AG09309 (cell line): ENCODE results near the gene CYB5D1.

Source experiments
- DNase-seq: peaks from one replicate; pipeline ENCODE4 v3.0.0-alpha.2; 2010; ENCODE audit warnings: low read depth
- H3K4me3 ChIP-seq: 2 replicates; pipeline ENCODE4 v1.5.1; 2011; ENCODE audit warnings: mild to moderate bottlenecking, low read depth, low read length, moderate library complexity; ENCODE audit not compliant: control insufficient read depth
- TF ChIP-seq, protein P1 (sequence below): IDR thresholded peaks from 2 replicates; pipeline ENCODE4 v1.5.1; 2011; ENCODE audit warnings: mild to moderate bottlenecking, low read depth, low read length, inconsistent platforms; ENCODE audit not compliant: insufficient read depth, control insufficient read depth; ENCODE audit errors: missing control alignments

CYB5D1 gene

DNA sequence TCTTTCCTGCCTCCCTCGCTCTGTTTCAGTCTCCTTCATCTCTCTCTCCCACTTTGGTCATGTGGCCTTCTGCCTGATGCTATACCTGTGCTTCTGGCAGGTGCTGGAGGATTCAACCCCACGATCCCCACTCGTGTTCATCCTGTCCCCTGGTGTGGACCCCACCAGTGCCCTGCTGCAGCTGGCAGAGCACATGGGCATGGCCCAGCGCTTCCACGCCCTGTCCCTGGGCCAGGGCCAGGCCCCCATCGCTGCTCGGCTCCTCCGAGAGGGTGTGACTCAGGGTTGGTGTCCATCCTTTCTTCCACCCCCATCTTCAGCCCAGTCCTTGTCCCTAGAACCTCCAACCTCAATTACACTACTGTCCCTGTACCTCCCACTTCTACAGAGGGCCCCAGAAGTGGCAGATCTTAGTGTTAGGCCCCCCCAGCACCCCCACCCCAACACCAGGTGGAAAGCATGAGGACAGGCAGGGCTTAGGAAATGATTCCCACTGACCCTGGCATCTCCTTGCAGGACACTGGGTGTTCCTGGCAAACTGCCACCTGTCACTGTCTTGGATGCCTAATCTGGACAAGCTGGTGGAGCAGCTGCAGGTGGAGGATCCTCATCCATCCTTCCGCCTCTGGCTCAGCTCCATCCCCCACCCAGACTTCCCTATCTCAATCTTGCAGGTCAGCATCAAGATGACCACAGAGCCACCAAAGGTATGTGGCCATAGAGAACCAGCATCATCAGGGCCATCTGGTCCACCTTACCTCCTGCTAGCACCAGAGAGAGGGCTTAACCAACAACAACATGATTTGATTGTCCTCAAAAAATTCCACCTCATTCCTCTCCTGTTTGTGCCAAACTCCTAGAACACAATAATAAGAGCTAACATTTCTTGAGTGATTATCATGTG is 33.5 kb upstream of the CYB5D1 start:
- DNase-seq: no peak
- TF ChIP-seq, protein P1, sequence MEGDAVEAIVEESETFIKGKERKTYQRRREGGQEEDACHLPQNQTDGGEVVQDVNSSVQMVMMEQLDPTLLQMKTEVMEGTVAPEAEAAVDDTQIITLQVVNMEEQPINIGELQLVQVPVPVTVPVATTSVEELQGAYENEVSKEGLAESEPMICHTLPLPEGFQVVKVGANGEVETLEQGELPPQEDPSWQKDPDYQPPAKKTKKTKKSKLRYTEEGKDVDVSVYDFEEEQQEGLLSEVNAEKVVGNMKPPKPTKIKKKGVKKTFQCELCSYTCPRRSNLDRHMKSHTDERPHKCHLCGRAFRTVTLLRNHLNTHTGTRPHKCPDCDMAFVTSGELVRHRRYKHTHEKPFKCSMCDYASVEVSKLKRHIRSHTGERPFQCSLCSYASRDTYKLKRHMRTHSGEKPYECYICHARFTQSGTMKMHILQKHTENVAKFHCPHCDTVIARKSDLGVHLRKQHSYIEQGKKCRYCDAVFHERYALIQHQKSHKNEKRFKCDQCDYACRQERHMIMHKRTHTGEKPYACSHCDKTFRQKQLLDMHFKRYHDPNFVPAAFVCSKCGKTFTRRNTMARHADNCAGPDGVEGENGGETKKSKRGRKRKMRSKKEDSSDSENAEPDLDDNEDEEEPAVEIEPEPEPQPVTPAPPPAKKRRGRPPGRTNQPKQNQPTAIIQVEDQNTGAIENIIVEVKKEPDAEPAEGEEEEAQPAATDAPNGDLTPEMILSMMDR: no peak
- H3K4me3 ChIP-seq: no peak overlapping the region

DNA sequence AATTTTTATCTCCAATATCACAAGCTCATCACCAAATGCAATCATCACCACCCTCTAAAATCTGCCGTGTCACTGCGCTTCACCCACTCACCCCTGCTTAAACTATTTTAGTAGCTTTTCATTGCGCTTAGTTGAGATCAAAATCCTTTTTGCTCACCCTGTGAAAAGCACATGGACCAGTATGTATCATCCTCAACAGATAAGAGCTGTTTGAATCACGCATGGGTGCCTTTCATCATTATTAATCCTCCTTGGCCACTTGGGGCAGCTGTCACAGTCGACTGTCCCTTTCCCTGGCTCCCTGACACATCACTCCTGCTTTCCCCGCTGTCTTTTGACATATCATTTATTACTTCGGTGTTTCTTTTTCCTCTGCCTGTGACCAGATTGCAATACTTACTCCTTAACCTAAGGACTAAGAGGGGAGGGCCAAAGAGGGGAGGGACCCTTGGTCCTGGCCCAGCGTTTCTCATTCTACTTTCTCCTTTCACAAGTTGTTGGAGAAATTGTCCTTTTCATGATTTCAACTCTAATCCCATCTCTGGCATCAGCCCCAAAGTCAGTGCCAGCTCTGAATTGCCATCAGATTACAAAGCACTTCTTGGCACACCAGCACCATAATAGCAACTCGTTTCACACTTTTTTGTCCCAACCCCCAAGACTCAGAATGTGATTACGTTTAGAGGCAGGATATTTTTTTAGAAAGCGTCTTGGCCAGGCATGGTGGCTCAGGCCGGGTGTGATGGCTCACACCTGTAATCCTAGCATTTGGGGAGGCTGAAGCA is 32.4 kb upstream of the CYB5D1 start:
- DNase-seq: no peak
- H3K4me3 ChIP-seq: no peak overlapping the region
- TF ChIP-seq, protein P1: peak; percentile 14

DNA sequence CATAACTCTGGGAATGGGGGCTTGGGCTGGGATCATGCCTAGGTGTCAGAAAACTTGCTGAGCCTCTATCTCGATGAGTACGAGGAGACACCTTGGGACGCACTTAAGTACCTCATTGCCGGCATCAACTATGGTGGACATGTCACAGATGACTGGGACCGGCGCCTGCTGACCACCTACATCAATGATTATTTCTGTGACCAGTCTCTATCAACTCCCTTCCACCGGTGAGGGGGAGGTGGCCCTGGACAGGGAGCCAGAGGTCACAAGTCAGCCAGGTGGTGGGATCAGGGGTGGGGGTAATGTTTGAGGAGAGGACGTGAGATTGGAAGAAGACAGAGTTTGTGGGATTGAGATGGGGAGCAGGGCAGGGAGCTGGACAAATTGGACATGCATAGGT is 27.2 kb upstream of the CYB5D1 start:
- no peak for DNase-seq
- TF ChIP-seq, protein P1: no peak
- H3K4me3 ChIP-seq: no peak overlapping the region

DNA sequence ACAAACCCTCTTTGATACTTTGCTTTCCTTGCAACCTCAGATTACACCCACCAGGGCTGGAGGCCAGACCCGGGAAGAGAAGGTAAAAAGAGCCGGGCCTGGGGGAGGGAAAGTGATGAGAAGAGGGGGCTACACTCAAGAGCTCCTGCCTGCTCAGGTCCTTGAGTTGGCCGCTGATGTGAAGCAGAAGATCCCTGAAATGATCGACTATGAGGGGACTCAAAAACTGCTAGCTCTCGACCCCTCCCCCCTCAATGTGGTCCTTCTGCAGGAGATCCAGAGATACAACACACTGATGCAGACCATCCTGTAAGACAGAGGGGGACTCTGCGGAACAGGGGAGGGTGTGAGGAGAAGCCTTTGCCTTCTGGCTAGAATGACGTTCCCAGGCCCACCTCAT is 26.6 kb upstream of the CYB5D1 start:
- TF ChIP-seq, protein P1: no peak
- no peak overlapping the region for H3K4me3 ChIP-seq

DNA sequence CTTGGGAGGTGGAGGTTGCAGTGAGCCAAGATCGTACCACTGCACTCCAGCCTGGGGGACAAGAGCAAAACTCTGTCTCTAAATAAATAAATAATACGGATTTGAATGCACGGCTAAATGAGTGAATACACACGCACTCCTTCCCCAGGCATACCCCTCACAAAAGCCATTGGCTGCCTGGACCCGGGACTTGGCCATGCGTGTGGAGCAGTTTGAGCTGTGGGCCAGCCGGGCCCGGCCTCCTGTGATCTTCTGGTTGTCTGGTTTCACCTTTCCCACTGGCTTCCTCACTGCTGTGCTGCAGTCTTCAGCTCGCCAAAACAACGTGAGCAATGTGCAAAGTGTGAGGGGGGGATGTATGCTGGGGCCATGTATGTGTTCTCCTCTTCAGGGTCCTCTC is 25.4 kb upstream of the CYB5D1 start:
- no peak for DNase-seq
- TF ChIP-seq, protein P1: no peak
- H3K4me3 ChIP-seq: no peak overlapping the region

More for the DNA sequence above, 26.6 kb upstream of the CYB5D1 start:
- DNase-seq: no peak

DNA sequence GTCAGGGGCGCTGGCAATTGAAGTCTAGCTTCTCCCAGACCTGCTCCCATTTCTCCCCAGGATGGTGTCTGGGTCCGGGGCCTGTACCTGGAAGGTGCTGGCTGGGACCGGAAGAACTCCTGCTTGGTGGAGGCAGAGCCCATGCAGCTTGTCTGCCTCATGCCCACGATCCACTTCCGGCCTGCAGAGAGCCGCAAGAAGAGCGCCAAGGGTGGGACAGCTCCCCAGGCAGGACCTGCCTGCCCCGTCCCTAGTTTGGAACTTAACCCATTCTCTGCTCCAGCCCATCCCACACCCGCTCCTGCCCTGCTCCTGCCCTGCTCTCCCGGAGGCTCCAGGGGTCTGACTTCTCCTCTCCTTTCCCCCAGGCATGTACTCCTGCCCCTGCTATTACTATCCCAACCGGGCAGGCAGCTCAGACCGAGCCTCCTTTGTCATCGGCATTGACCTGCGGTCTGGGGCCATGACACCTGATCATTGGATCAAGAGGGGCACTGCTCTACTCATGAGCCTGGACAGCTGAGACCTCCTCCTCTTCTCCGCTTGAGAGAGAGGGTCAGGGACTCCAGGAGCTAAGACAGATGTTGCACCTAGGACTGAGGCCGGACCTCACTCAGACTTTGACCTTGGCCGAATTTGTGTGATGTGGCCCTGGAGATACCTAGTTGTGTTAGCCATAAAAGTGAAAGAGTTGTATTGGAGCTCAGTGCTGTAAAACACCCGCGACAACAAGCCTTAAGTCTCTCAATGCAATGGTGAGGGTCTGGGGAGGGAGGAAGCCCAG is 24.6 kb upstream of the CYB5D1 start:
- peak overlapping the region; percentile 83 for H3K4me3 ChIP-seq
- TF ChIP-seq, protein P1: no peak

More for the DNA sequence above, 24.6 kb upstream of the CYB5D1 start:
- DNase-seq: no peak
